Keratinocyte (primary cell): ENCODE results near the gene AQP2. TPM values are rescaled to one million over a fixed set of nuclear protein-coding genes. Genes with fewer than 3 reads are reported as not detected.

ENCODE experiments used
- DNase-seq: peaks from one replicate; pipeline ENCODE4 v3.0.0-alpha.2; 2011; ENCODE audit warnings: low read depth, missing footprints, low spot score
- FAIRE-seq: peaks from 2 replicates; lab custom pipeline; 2011; peaks lifted over from hg19 to GRCh38; lab: Jason Lieb, UNC
- H2AFZ ChIP-seq: 2 replicates; pipeline ENCODE4 v1.6.0; 2012; ENCODE audit warnings: low read length, control low read depth, inconsistent platforms; ENCODE audit not compliant: control insufficient read depth
- H3K27ac ChIP-seq: 2 replicates; pipeline ENCODE4 v1.5.1; 2011; ENCODE audit warnings: low read length; ENCODE audit not compliant: control insufficient read depth, insufficient read depth
- H3K27me3 ChIP-seq: 3 replicates; pipeline ENCODE4 v1.6.0; 2011; ENCODE audit warnings: low read length; ENCODE audit not compliant: control insufficient read depth, insufficient read depth; ENCODE audit errors: extremely low read depth
- H3K36me3 ChIP-seq, 2 experiments: 2 replicates in 1 of 2; 3 replicates in 1 of 2; pipeline ENCODE4 v1.5.1; 2011; ENCODE audit warnings: low read length in 2 of 2, mild to moderate bottlenecking in 1 of 2; ENCODE audit not compliant: control insufficient read depth in 2 of 2, insufficient read depth in 2 of 2; ENCODE audit errors: extremely low read depth in 1 of 2
- H3K4me1 ChIP-seq: 3 replicates; pipeline ENCODE4 v1.5.1; 2011; ENCODE audit warnings: low read length; ENCODE audit not compliant: control insufficient read depth, insufficient read depth; ENCODE audit errors: extremely low read depth
- H3K4me2 ChIP-seq: 3 replicates; pipeline ENCODE4 v1.6.0; 2011; ENCODE audit warnings: low read depth, low read length; ENCODE audit not compliant: control insufficient read depth, insufficient read depth; ENCODE audit errors: extremely low read depth
- H3K4me3 ChIP-seq, 3 experiments: fragments of 200-600 bp in 1 of 3; sonication (generic) in 1 of 3; 2 replicates in 2 of 3; 3 replicates in 1 of 3; pipeline ENCODE4 v1.5.1; 2011 to 2016; ENCODE audit warnings: low read length in 3 of 3, mild to moderate bottlenecking in 3 of 3, control low read depth in 2 of 3, inconsistent platforms in 1 of 3, low read depth in 1 of 3, mixed read lengths in 1 of 3, mixed run types in 1 of 3, moderate library complexity in 1 of 3; ENCODE audit not compliant: control insufficient read depth in 2 of 3, insufficient read depth in 2 of 3; ENCODE audit errors: extremely low read depth in 1 of 3
- H3K79me2 ChIP-seq: 2 replicates; pipeline ENCODE4 v1.6.0; 2012; ENCODE audit warnings: low read length; ENCODE audit not compliant: control insufficient read depth, insufficient read depth
- H3K9ac ChIP-seq: 3 replicates; pipeline ENCODE4 v1.6.0; 2011; ENCODE audit warnings: low read length; ENCODE audit not compliant: control insufficient read depth, insufficient read depth; ENCODE audit errors: extremely low read depth
- H3K9me1 ChIP-seq: 3 replicates; pipeline ENCODE4 v1.6.0; 2011; ENCODE audit warnings: low read length; ENCODE audit not compliant: control insufficient read depth, insufficient read depth; ENCODE audit errors: extremely low read depth
- H3K9me3 ChIP-seq: 2 replicates; pipeline ENCODE4 v1.5.1; 2012; ENCODE audit warnings: low read depth, low read length; ENCODE audit not compliant: control insufficient read depth
- H4K20me1 ChIP-seq: 3 replicates; pipeline ENCODE4 v1.6.0; 2011; ENCODE audit warnings: low read length; ENCODE audit not compliant: control insufficient read depth, insufficient read depth; ENCODE audit errors: extremely low read depth
- EZH2 ChIP-seq: IDR thresholded peaks from one replicate; pipeline ENCODE4 v1.6.1; 2012; ENCODE audit warnings: inconsistent platforms, mild to moderate bottlenecking, low read length, moderate library complexity
- dilution Hi-C: fragments of 300-500 bp; cut with MboI; formaldehyde crosslinking; loops from one replicate; pipeline ENCODE4 v1.7.0; 2020; ENCODE audit warnings: low sequenced_read_pairs; ENCODE audit not compliant: extremely low pct_ligation_motif_present
- polyA plus RNA-seq, 5 experiments: library from polyadenylated mRNA; depleted of rRNA in 3 of 5; stranded (reverse) in 3 of 5; stranded (forward) in 1 of 5; unstranded in 1 of 5; fragments of >200 nt; gene quantifications; 1 replicate in 1 of 5; 2 replicates in 3 of 5; 3 replicates in 1 of 5; pipeline versions ENCODE4 v1.2.1 to v1.2.3, GENCODE V29; 2011 to 2012; ENCODE audit warnings: missing spikeins in 2 of 5, low read depth in 1 of 5, low replicate concordance in 1 of 5
- TF ChIP-seq, protein P1 (sequence below), 3 experiments: IDR thresholded peaks in 1 of 3; conservative IDR thresholded peaks in 1 of 3; optimal IDR thresholded peaks in 1 of 3; 2 replicates in 2 of 3; 3 replicates in 1 of 3; pipeline versions ENCODE3 to v1.5.1; 2011; ENCODE audit warnings: low read length in 3 of 3, mild to moderate bottlenecking in 3 of 3, moderate library complexity in 2 of 3, control low read depth in 1 of 3, inconsistent platforms in 1 of 3; ENCODE audit not compliant: insufficient read depth in 2 of 3; ENCODE audit errors: extremely low read depth in 1 of 3

AQP2 gene
- polyA plus RNA-seq, 1 donor (not counting 4 experiments of a cell fraction or from before 2014, with no cell fraction given) = not detected

DNA sequence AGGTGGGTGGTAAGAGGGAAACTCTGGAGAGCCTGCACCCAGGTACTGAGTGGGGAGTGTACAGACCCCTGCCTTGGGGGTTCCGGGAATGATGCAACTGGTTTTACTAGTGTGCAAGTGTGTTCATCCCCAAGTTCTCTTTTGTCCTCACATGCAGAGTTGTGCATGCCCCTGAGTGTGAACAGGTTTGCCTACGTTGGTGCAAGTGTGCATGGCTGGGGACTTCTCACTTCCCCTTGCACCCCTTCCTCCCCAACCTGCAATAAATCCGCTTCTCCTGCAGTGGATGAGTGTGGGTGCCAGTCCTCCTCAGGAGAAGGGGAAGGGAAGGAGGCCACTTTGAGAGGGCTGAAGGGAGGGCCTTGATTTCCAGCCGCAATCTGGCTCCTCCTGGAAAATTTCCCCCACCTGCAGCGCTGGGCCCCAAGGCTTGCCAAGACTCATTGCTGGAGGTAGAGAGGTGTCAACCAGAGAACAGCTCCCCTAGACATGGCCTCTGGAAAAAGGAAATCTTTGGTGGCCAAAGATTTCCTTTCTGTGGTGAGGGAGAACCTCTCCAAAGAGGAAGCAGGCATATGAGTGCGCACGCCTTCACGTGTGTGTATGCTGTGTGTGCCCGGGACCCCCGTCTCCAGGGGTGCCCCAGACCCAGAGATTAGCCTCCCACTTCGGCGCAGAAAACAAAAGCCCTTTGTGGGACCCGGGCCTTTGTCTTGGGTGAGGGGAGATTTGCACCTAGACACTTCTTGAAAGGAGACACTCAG, 5.5 kb downstream of the AQP2 start:
- DNase-seq (no peak), FAIRE-seq (no peak)
- H3K79me2 ChIP-seq = no peaks in the 10 kb centered on the region
- peaks cover 80% of the 10 kb centered on the region for H3K27me3 ChIP-seq
- H3K9me1 ChIP-seq = no peaks in the 10 kb centered on the region
- H3K9me3 ChIP-seq = no peaks in the 10 kb centered on the region
- no peak overlapping the region for H3K27ac ChIP-seq
- H3K36me3 ChIP-seq = no peaks in the 10 kb centered on the region
- no peak overlapping the region for H3K4me3 ChIP-seq
- H3K9ac ChIP-seq = no peak overlapping the region
- dilution Hi-C loops = no loop called here
- TF ChIP-seq, protein P1, sequence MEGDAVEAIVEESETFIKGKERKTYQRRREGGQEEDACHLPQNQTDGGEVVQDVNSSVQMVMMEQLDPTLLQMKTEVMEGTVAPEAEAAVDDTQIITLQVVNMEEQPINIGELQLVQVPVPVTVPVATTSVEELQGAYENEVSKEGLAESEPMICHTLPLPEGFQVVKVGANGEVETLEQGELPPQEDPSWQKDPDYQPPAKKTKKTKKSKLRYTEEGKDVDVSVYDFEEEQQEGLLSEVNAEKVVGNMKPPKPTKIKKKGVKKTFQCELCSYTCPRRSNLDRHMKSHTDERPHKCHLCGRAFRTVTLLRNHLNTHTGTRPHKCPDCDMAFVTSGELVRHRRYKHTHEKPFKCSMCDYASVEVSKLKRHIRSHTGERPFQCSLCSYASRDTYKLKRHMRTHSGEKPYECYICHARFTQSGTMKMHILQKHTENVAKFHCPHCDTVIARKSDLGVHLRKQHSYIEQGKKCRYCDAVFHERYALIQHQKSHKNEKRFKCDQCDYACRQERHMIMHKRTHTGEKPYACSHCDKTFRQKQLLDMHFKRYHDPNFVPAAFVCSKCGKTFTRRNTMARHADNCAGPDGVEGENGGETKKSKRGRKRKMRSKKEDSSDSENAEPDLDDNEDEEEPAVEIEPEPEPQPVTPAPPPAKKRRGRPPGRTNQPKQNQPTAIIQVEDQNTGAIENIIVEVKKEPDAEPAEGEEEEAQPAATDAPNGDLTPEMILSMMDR (optimal IDR thresholded peaks at IDR 0.05 in 1 of 3, IDR thresholded peaks at IDR 0.05 in 1 of 3, conservative IDR thresholded peaks at IDR 0.05 in 1 of 3; ENCODE audit: extremely low read depth in 1 of 3, insufficient read depth in 2 of 3, low read length in 3 of 3) = no peak
- no peak for TF ChIP-seq EZH2
- H3K4me2 ChIP-seq = no peak overlapping the region
- H2AFZ ChIP-seq = no peak overlapping the region
- no peaks in the 10 kb centered on the region for H3K4me1 ChIP-seq
- H4K20me1 ChIP-seq = no peaks in the 10 kb centered on the region

DNA sequence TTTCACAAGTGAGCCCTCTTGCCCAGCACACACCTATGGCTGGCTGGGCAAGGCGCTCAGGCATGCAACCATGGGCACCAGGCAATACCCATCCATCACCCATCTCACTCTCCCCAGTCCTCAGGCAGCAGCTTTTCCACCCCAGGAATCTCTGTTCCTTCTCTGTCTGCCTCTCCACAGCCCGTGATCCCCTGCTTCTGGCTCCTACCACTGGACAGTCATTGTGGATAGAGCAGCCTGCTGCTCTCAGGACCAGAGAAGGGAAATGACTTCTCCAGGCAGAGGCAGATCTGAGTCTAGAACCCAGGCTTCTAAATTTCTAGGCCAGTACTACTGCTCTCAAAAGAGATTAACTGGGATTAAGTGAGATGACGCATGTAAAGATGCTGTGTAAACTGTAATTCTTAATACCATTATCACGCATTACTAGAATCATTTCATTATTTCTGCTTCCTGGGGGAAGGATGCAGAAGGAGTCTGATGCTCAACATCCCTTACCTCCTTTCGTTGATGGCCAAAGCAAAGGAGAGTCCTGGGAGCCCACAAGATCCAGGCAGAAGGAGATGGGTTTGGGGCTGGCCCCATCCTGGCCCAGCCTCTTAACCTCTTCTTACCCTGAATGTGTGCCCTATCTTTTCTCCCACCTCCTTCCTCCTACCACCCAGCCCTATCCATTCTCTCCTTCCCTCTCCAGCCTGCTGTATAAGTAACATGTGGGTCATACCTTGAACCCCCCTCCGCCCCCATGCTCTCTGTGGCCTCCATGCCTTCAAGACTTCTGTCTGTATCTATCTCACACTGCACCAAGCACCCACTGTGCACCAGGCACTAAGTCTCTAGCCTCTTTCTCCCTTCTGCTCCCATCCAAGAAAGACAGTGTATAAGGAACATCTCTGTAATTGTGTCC, 6.4 kb downstream of the AQP2 start:
- Histone ChIP-seq H3K36me3 (no peaks in the 10 kb centered on the region), H3K9me1 (no peaks in the 10 kb centered on the region), H3K9me3 (no peaks in the 10 kb centered on the region), H2AFZ (no peak overlapping the region), H3K27me3 (peaks cover 86% of the 10 kb centered on the region), H3K4me1 (no peaks in the 10 kb centered on the region), H3K9ac (no peak overlapping the region), H4K20me1 (no peaks in the 10 kb centered on the region), H3K79me2 (no peaks in the 10 kb centered on the region), H3K27ac (no peak overlapping the region), H3K4me3 (no peak overlapping the region), H3K4me2 (no peak overlapping the region)
- no peak for FAIRE-seq
- DNase-seq = no peak
- TF ChIP-seq, protein P1 (optimal IDR thresholded peaks at IDR 0.05 in 1 of 3, IDR thresholded peaks at IDR 0.05 in 1 of 3, conservative IDR thresholded peaks at IDR 0.05 in 1 of 3; ENCODE audit: extremely low read depth in 1 of 3, insufficient read depth in 2 of 3, low read length in 3 of 3) = no peak
- no peak for TF ChIP-seq EZH2
- dilution Hi-C loops = no loop called here
